Esophagus squamous epithelium (tissue), 4 donors: ENCODE data around the gene TCF23.

ENCODE experiments used
- CTCF ChIP-seq, 6 experiments: fragments of 450-650 bp in 4 of 6; fragments of 200-600 bp in 2 of 6; sonication (generic) in 2 of 6; IDR thresholded peaks; one replicate each; pipeline ENCODE4 v1.5.1; 2016 to 2019; ENCODE audit warnings: antibody characterized with exemption in 6 of 6, mild to moderate bottlenecking in 4 of 6, moderate library complexity in 4 of 6
- POLR2A ChIP-seq, 4 donors: fragments of 450-650 bp; IDR thresholded peaks; one replicate each; pipeline ENCODE4 v1.6.1; 2017; ENCODE audit warnings: antibody characterized with exemption in 4 of 4, mild to moderate bottlenecking in 4 of 4, moderate library complexity in 3 of 4

GRCh38 chr2:27105981-27106380, 42.8 kb upstream of the TCF23 start:
- TF ChIP-seq CTCF (IDR thresholded peaks at IDR 0.05) (no peak), POLR2A (IDR thresholded peaks at IDR 0.05) (no peak)
